GM06990 (cell line): ENCODE measurements around the gene PACSIN1.

ENCODE experiments used
- DNase-seq: peaks from one replicate; pipeline ENCODE4 v3.0.0-alpha.2; 2011; ENCODE audit not compliant: insufficient read length; ENCODE audit errors: extremely low read depth
- H3K27me3 ChIP-seq: replicated peaks from 2 replicates; pipeline ENCODE4 v1.6.0; 2011; ENCODE audit warnings: low read length; ENCODE audit not compliant: control insufficient read depth, insufficient read depth
- H3K36me3 ChIP-seq: 2 replicates; pipeline ENCODE4 v1.5.1; 2011; ENCODE audit warnings: low read length; ENCODE audit not compliant: control insufficient read depth, insufficient read depth
- H3K4me3 ChIP-seq: replicated peaks from 2 replicates; pipeline ENCODE4 v1.5.1; 2011; ENCODE audit warnings: low read depth, mild to moderate bottlenecking, control low read depth, low read length
- TF ChIP-seq, protein P1 (sequence below): IDR thresholded peaks from 2 replicates; pipeline ENCODE4 v1.5.1; 2011; ENCODE audit warnings: low read length, control low read depth, mild to moderate bottlenecking, inconsistent platforms; ENCODE audit not compliant: insufficient read depth, poor library complexity, severe bottlenecking

The PACSIN1 gene

DNA sequence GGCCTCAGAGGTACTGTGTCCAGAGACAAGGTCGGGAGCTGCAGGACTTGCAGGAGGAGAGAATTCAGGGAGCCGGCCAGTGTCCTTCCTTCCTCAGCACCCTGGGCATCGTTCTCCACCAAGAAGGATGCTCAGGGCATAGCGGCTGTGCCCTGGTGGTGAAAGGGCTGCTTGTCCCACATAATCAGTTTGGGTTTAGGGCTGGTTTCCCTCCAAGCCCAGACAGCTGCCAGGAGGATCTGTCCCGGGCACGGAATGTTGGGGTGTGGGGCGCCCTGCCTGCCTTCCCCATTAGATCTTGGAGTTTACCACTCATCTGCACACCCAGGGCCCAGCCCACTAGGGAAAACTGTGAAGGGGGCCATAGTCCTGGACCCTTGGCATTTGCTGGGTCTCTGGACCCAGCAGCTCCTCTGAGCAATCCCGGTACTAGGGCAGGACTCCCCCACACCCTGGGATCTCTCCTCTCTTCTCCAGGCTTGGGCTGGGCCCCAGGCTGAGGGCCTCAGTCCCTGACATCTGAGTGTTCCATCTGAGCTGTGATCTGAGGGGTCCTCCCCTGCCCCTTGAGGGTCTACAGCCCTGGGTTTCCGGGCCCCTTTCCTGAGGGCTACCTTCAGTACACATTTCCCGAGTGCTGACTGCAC lies 108.9 kb downstream of the PACSIN1 start:
- Histone ChIP-seq H3K36me3 (no peaks in the 10 kb centered on the region), H3K4me3 (no peak overlapping the region), H3K27me3 (no peaks in the 10 kb centered on the region; the same call in none of the 2 replicates)
- no peak for DNase-seq
- TF ChIP-seq, protein P1, sequence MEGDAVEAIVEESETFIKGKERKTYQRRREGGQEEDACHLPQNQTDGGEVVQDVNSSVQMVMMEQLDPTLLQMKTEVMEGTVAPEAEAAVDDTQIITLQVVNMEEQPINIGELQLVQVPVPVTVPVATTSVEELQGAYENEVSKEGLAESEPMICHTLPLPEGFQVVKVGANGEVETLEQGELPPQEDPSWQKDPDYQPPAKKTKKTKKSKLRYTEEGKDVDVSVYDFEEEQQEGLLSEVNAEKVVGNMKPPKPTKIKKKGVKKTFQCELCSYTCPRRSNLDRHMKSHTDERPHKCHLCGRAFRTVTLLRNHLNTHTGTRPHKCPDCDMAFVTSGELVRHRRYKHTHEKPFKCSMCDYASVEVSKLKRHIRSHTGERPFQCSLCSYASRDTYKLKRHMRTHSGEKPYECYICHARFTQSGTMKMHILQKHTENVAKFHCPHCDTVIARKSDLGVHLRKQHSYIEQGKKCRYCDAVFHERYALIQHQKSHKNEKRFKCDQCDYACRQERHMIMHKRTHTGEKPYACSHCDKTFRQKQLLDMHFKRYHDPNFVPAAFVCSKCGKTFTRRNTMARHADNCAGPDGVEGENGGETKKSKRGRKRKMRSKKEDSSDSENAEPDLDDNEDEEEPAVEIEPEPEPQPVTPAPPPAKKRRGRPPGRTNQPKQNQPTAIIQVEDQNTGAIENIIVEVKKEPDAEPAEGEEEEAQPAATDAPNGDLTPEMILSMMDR: no peak

DNA sequence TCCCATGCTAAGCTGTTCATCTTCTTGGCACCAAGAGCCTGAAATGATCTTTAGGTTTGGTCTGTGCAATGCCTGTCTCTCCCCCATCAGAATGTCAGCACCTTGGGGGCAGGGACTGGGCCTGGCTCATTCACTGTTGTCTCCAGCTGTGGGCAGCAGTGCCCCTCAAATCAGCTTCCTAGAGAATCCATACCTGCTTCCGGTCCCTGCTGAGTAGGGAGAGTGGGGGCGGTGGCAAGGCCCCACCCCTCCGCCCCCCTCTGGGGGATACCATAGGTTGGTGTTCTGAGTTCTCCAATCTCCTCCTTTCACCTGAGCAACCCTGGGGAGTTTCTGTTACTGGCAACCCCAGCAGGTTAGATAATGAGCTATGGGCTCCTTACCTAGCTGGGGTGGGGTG lies 109.5 kb downstream of the PACSIN1 start:
- TF ChIP-seq, protein P1: no peak
- no peaks in the 10 kb centered on the region for H3K36me3 ChIP-seq
- DNase-seq: no peak
- no peaks in the 10 kb centered on the region; the same call in 1 of the 2 replicates for H3K27me3 ChIP-seq
- no peak overlapping the region for H3K4me3 ChIP-seq

DNA sequence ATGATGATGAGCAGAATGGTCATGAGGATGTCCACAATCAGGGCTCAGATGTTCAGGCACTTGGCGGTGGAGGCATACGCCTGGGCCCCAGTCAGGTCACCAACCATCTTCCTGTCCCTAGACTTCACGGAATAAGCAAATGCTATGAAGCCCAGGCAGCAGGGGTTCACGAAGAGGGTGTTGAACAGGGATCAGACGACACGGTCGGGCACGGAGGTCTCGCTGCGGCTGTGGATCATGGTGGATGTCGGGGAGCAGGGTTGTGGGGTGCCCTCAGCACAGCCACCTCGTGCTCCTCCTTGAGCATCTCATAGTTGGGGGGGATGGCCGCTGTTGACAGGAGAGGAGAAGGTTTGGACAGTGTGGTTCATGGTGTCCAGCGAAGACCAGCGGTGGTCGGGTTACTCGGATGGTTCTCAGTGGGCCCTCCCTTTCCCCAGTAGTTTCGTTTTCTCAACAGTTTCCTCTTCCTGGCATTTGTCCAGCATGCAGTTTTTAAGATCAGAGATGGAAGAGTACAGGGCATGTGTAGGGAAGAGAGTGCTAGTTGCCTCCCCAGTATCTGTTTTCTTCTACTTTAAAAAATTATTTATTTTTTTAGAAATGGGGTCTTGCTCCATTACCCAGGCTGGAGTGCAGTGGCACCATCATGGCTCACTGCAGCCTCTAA lies 110.5 kb downstream of the PACSIN1 start:
- Histone ChIP-seq H3K27me3 (no peaks in the 10 kb centered on the region; the same call in 1 of the 2 replicates), H3K4me3 (no peak overlapping the region), H3K36me3 (no peaks in the 10 kb centered on the region)
- DNase-seq: no peak
- TF ChIP-seq, protein P1: no peak

DNA sequence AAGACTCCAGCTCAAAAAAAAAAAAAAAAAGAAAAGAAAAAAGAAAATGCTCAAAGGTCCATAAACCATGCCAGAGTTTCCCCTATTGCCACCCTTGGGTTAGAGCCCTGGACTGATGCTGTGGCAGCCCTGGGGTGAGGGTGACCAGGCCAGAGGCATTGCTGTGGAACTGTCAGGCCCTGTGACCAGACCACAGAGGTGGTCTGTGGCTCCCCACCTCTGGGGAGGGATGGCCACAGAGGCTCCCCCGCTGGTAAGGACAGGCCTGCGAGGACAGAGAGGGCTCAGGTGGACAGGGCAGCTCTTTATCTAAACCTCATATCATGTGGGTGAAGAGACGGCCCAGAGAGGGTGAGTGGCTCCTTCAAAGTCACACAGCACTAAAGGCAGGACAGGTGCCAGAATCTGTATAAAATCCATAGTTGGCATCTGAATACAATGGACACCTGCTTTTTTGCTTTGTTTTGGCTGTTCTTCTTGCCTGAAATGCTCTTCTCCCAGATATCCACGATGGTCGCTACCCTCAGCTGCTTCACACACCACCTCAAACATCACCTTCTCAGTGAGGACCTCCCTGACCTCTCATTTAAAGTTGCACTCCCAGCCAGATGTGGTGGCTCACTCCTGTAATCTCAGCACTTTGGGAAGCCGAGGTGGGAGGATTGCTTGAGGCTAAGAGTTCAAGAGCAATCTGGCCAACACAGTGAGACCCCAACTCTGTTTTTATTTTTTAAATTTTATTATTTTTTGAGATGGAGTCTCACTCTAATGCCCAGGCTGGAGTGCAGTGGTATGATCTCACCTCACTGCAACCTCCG lies 112.8 kb downstream of the PACSIN1 start:
- Histone ChIP-seq H3K36me3 (peaks cover 5% of the 10 kb centered on the region), H3K27me3 (no peaks in the 10 kb centered on the region), H3K4me3 (no peak overlapping the region)
- DNase-seq: no peak
- TF ChIP-seq, protein P1: no peak

DNA sequence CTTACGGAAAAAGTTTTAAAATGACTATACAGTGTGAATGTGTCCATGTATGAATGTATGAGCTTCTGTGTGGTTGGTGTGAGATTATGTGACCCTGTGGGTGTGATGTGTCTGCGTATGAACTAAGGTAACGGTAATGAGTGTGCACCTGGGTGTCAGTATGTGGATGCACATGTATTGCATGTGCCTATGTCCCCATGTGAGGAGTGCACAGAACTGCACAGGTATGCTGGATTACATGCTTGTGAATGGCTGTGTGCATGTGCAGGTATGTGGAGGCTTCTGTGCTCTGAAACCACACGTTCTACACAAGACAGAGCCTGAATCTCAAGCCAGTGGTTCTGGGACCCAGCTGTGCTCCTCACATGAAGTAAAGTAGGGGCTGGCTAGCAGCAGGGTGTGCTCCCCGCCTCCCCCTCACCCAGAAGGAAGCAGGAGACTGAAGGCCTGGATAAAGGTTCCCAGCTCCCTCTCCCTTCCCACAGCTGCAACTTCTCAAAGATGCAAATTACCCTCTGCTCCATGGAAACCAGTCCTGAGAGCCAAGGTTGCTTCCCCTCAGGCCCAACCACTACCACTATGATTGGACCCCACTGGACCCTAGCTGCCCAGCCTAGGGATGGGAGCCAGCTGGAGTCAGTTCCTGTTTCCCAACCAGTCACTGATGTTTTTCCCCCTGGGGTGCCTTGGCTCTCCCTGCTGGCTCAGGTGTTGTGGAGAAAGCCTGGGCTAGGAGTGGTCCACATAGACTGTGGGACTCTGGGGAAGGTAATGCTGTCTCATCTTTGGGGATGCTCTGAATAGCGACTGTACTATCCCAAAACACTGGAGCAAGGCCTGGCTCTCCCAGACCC lies 115.1 kb downstream of the PACSIN1 start:
- H3K27me3 ChIP-seq: no peaks in the 10 kb centered on the region
- DNase-seq: no peak
- H3K36me3 ChIP-seq: peaks cover 11% of the 10 kb centered on the region
- H3K4me3 ChIP-seq: no peak overlapping the region
- TF ChIP-seq, protein P1: no peak
